Endothelial cell of umbilical vein (primary cell): ENCODE results near the gene ADAT3.

Experiments used
- POLR2A ChIP-seq: IDR thresholded peaks from 2 replicates; pipeline ENCODE4 v1.6.1; 2012; ENCODE audit warnings: low read depth, mild to moderate bottlenecking, control low read depth, low read length
- TF ChIP-seq, protein P1 (sequence below), 2 donors: IDR thresholded peaks; 1 replicate in 1 of 2; 2 replicates in 1 of 2; pipeline ENCODE4 v1.5.1; 2011; ENCODE audit warnings: low read length in 2 of 2, mild to moderate bottlenecking in 2 of 2, moderate library complexity in 2 of 2, control low read depth in 1 of 2, inconsistent platforms in 1 of 2, low read depth in 1 of 2; ENCODE audit not compliant: insufficient read depth in 1 of 2; ENCODE audit errors: extremely low read depth in 1 of 2

GRCh38 chr19:1952635-1953034 is 47.4 kb downstream of the ADAT3 start:
- TF ChIP-seq, protein P1, sequence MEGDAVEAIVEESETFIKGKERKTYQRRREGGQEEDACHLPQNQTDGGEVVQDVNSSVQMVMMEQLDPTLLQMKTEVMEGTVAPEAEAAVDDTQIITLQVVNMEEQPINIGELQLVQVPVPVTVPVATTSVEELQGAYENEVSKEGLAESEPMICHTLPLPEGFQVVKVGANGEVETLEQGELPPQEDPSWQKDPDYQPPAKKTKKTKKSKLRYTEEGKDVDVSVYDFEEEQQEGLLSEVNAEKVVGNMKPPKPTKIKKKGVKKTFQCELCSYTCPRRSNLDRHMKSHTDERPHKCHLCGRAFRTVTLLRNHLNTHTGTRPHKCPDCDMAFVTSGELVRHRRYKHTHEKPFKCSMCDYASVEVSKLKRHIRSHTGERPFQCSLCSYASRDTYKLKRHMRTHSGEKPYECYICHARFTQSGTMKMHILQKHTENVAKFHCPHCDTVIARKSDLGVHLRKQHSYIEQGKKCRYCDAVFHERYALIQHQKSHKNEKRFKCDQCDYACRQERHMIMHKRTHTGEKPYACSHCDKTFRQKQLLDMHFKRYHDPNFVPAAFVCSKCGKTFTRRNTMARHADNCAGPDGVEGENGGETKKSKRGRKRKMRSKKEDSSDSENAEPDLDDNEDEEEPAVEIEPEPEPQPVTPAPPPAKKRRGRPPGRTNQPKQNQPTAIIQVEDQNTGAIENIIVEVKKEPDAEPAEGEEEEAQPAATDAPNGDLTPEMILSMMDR (IDR thresholded peaks at IDR 0.05; ENCODE audit: extremely low read depth in 1 of 2, insufficient read depth in 1 of 2, low read depth in 1 of 2, low read length in 2 of 2): no peak
- no peak for TF ChIP-seq POLR2A
